Measurements from ENCODE around the gene CAPZA1. TPM values are rescaled to one million over a fixed set of nuclear protein-coding genes. Genes with fewer than 3 reads are reported as not detected.
A peak's percentile ranks its signal among the peaks of the same experiment; 100 is the strongest.

Gene CAPZA1
- total RNA-seq, 1 donor from 2014 or later, result 30.5 TPM

GRCh38 chr1:112707221-112708001, 87.8 kb downstream of the CAPZA1 start:
- intact Hi-C loops (cut with DNase I), result loop anchor here (1.0 to 5.0 kb wide), 2 partner anchors 89 to 205 kb away; no protein-coding TSS in a partner anchor
- DNase-seq (ENCODE audit: missing footprints) (peak; percentile 93), ATAC-seq (peak; percentile 79)

GRCh38 chr1:112708002-112708448, 88.4 kb downstream of the CAPZA1 start:
- DNase-seq (ENCODE audit: missing footprints) (no peak), ATAC-seq (no peak)
- intact Hi-C loops (cut with DNase I), result loop anchor here (5.0 kb wide), 1 partner anchor 206 kb away; no protein-coding TSS in a partner anchor

DNA sequence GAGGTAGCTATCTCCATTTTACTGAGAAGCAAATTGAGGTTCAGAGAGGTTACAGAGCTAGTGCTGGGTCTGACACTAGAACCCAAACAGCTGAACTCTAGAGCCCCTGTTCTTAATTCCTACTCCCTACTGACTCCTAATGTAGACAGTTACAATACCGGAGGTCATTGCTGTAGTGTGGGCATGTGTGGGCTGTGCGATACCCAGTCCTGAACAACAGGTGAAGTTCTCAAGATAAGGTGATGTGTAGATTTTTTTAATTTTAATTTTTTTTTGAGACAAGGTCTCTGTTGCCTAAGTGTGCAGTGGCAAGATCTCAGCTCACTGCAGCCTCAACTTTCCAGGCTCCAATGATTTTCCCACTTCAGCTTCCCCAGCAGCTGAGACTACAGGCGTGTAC, 88.9 kb downstream of the CAPZA1 start:
- DNase-seq (ENCODE audit: missing footprints), result no peak
- ATAC-seq, result no peak
- intact Hi-C loops (cut with DNase I), result loop anchor here (5.0 kb wide), 1 partner anchor 206 kb away; no protein-coding TSS in a partner anchor

DNA sequence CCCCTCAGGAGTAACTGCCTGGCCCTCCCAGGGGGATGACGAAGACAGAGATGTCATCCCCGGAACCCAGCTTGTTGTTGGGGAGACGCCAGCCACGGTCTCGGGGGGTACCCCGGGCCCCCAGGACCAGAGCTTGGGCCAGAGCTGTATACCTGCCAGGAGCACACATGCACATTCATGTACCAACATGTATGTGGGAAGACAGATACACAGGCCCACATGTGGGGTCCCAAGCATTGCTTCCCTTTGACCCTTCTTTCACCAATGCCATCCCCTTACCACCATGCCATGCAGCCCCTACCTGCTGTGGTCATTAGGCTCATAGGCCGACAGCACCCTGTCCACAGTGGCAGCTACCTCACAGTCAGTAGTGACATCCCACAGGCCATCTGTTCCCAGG, 90.5 kb downstream of the CAPZA1 start:
- DNase-seq (ENCODE audit: missing footprints) (no peak), ATAC-seq (no peak)
- intact Hi-C loops (cut with DNase I), result no loop called here

DNA sequence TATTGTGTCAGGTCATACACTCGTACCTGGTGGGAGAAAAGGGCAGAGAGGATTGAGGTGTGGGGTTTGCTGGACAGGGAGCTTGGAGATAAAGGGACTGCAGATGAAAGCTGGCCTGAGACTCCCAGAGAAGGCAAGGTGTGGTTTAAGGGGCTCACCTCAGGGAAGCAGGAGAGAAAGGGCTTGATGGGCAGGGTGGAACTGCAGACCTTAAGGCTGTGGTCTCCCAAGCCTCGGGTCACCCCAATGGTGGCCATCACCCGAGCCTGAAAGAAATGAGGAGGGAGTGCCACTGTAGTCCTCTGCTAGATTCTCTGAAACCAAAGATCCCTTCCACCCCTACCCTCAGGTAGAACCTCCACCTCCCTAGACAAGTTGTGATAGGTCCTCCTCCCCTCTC, 91.0 kb downstream of the CAPZA1 start:
- no peak for ATAC-seq
- intact Hi-C loops (cut with DNase I), result no loop called here
- DNase-seq (ENCODE audit: missing footprints), result no peak

DNA sequence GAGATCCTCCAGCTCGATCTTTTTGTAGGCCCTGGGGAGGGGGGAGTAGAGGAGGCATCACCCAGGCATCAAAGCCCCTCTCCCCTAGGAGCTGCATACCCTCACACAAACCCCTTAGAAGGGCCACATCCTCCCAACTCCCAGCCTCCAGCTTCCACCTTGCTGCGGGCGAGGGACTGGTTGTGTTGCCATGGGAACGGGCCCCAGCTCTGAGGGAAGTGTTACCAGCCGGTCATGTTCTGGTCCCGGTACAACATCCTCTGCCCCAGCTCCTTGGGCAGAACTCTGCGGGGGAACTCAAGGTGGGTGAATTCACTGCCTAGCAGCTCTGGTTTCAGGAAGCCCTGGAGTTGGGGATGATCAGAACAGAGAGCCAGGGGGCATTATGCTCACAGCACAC, 91.4 kb downstream of the CAPZA1 start:
- no peak for ATAC-seq
- DNase-seq (ENCODE audit: missing footprints), result no peak
- intact Hi-C loops (cut with DNase I), result no loop called here

GRCh38 chr1:112711670-112712069, 92.0 kb downstream of the CAPZA1 start:
- ATAC-seq, result no peak
- intact Hi-C loops (cut with DNase I), result no loop called here
- DNase-seq (ENCODE audit: missing footprints), result no peak

DNA sequence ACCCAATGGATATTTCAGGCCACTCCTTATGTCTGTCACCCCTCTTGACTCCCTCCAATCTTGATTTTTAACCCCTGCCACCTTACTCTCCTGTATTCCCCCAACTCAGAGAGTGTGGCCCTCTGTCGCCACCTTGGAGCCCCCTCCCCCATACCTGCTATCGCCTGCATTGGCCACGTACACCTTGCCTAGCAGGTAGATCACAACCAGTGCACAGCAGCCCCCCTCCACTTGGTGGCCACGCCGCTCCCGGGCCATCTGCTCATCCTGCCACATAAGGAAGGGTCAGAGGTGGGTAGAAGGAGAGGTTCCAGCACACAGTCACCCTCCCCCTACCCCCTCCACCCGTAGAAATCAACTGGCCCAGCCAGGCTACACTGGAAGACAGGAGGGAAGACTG, 92.6 kb downstream of the CAPZA1 start:
- intact Hi-C loops (cut with DNase I), result no loop called here
- DNase-seq (ENCODE audit: missing footprints) (no peak), ATAC-seq (no peak)

- intact Hi-C loops (cut with DNase I), result no loop called here
- DNase-seq (ENCODE audit: missing footprints), result no peak
Observed at GRCh38 chr1:112712701-112713128, 93.1 kb downstream of the CAPZA1 start.

GRCh38 chr1:112713466-112714312, 94.1 kb downstream of the CAPZA1 start:
- DNase-seq (ENCODE audit: missing footprints) (no peak), ATAC-seq (no peak)
- intact Hi-C loops (cut with DNase I), result no loop called here

More at GRCh38 chr1:112712701-112713128, 93.1 kb downstream of the CAPZA1 start:
- ATAC-seq, result no peak

- ATAC-seq (peak; percentile 1), DNase-seq (ENCODE audit: missing footprints) (no peak)
- intact Hi-C loops (cut with DNase I), result loop anchor here (5.0 kb wide), 3 partner anchors 243 to 963 kb away; partner anchors contain the start of gene SLC16A1
Observed at GRCh38 chr1:112714313-112715263, 95.0 kb downstream of the CAPZA1 start.

GRCh38 chr1:112715264-112716053, 95.8 kb downstream of the CAPZA1 start, which contains the start of gene PPM1J:
PPM1J (minus strand) TSS chr1:112715332; CDS start chr1:112715301, 31 bp downstream.
- peak; percentile 99 for DNase-seq (ENCODE audit: missing footprints)
- intact Hi-C loops (cut with DNase I), result loop anchor here (1.0 to 5.0 kb wide), 5 partner anchors 89 to 962 kb away; partner anchors contain the start of gene SLC16A1
- peak; percentile 89 for ATAC-seq

- intact Hi-C loops (cut with DNase I), result loop anchor here (1.0 to 5.0 kb wide), 5 partner anchors 88 to 961 kb away; partner anchors contain the start of gene SLC16A1
- ATAC-seq, result peak; percentile 83
Observed at GRCh38 chr1:112716133-112716720, 96.6 kb downstream of the CAPZA1 start.

GRCh38 chr1:112717263-112717873, 97.7 kb downstream of the CAPZA1 start:
- ATAC-seq (no peak), DNase-seq (ENCODE audit: missing footprints) (no peak)
- intact Hi-C loops (cut with DNase I), result loop anchor here (5.0 kb wide), 3 partner anchors 240 to 960 kb away; partner anchors contain the start of gene SLC16A1

More at GRCh38 chr1:112716133-112716720, 96.6 kb downstream of the CAPZA1 start:
- DNase-seq (ENCODE audit: missing footprints), result peak; percentile 86

GRCh38 chr1:112718691-112719418, 99.2 kb downstream of the CAPZA1 start:
- DNase-seq (ENCODE audit: missing footprints) (peak; percentile 92), ATAC-seq (no peak)
- intact Hi-C loops (cut with DNase I), result loop anchor here (5.0 kb wide), 3 partner anchors 238 to 958 kb away; partner anchors contain the start of gene SLC16A1

DNA sequence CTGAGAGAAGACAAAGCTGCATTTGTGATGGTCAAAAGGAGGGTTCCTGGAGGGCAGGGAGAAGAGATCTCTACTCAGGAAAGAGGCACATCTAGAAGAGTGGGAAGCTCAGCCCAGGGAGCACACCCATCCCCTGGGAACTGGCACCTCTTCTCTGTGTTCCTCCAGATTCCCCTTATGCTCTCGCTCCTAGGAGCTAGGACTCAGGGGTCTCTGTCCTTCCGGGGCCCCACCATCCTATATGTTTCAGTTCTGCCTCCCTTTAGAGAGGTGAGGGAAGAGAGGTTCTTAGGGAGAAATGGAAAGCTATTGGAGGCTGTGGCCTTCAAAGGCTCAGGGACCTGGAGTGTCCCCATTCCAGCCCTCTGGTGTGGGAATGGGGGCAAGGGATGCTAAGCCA, 100.1 kb downstream of the CAPZA1 start:
- DNase-seq (ENCODE audit: missing footprints) (no peak), ATAC-seq (no peak)
- intact Hi-C loops (cut with DNase I), result loop anchor here (5.0 kb wide), 3 partner anchors 238 to 958 kb away; partner anchors contain the start of gene SLC16A1
